Right hindlimb (tissue), 1 donor: ENCODE data around the gene MS4A4E.
"Not testable (repeated sequence)": the region's sequence is repeated elsewhere in the genome, so short reads cannot be mapped to it uniquely, and the experiment has no call there.

Source experiments
- DNase-seq: peaks from one replicate; pipeline ENCODE4 v3.0.0-alpha.2; 2018

Gene MS4A4E

DNA sequence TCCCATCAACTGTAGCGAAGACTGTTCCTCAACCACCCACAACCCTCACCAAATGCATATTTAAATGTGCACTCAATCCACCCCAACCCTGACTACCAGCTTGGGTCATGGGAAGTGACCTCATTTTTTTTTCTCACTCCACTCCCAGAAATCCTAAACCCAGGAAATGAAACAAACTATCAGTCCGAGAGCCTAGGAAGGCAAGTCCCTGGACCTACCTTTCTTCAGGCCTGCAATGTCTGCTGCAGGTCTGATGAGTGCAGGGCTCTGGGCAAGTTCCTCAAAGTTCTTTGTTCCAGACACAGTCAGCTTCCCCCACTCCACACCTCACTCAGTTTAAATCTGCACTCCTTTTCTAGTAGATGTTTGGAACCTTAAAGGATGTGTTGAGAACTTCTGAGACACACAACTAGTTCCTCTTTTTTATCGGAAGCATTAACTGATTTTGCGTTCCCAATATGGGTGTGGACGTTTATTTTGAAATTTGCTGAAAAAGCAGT lies at the start of gene MS4A4E:
Gene MS4A4E, minus strand, starts transcription at position 398 of the 500 bp plus-strand sequence. CDS start 13,082 bp downstream, outside the sequence.
- DNase-seq = no peak

DNA sequence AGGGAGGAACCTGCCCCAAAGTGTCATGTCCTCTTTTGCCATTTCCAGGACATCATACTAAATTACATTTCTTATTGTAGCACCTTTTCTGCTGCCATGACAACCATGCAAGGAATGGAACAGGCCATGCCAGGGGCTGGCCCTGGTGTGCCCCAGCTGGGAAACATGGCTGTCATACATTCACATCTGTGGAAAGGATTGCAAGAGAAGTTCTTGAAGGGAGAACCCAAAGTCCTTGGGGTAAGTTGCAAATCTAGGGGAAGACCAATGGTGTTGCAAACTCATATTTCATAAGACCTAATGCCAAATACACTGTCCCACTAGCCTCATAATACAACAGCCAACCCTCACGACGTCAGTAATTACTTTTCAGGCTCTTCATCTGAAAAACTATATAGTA lies 49.2 kb upstream of the MS4A4E start:
- DNase-seq = no peak

DNA sequence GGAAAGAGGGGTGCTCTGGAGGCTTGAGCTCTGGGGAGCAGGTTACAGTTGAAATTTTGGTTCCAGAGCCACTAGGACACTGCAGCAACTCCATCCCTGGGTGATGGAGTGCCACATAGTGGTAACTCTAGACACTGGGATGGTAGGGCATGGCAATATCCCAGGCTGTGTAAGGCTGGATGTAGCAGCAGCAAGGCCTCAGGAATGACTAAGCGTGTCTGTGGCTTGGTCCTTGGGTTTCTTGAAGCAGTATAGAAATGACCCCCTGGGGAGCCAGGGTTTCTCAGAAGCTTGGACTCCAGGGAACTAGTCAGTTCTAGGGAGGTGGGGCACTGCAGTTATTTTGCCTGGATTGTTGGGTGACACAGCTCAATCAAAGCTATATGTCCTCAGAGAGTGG lies 45.6 kb upstream of the MS4A4E start:
- DNase-seq = no peak

- not testable (repeated sequence) for DNase-seq
These were observed 42.6 kb upstream of the MS4A4E start for GRCh38 chr11:60285411-60286126.

DNA sequence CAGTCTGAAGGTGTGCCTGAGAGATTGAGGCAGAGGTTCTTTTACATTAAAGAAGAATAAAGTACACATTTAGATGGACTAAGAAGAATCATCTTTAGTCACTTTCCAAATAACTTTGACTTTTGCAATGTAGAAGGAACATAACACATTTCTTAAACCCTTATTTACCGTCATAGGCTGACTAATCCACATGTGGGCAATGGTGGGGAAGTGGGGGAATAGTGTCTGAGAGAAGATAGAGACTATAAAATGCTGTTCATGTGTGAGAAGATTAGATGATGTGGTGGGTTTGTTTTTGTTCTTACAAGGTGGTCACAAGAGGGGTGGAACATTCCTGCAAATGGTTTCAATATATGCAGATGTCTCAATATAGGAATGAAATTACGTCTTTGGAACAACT lies 39.3 kb upstream of the MS4A4E start:
- DNase-seq = no peak

DNA sequence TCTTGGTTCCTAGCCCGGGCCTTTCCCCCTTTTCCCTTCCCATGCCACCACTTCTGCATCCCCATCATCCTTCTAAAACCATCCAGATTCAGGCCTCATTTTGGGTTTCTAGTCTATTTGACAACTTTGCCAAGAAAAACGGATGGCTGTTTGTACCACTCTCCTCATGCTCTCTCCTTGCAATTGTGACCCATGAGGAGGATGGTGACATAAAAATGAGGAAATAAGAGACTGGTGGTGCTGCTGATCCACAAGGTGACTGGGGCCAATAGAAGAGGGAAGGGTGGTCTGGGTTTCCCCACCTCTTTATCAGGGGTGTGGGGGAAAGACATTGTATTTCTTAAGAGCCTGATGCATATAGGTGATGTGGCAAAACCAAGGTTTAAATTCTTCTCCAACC lies 38.5 kb upstream of the MS4A4E start:
- no peak for DNase-seq

DNA sequence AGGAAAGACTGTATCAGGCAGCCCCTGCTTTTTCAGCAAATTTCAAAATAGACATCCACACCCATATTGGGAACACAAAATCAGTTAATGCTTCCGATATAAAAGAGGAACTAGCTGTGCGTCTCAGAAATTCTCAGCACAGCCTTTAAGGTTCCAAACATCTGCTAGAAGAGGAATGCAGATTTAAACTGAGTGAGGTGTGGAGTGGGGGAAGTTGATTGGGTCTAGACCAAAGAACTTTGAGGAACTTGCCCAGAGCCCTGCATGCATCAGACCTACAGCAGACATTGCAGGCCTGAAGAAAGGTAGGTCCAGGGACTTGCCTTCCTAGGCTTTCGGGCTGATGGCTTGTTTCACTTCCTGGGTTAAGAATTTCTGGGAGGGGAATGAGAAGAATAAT lies 37.5 kb upstream of the MS4A4E start, which contains the start of gene MS4A4A:
Gene MS4A4A, plus strand, starts transcription at position 255 of the 400 bp plus-strand sequence. Its CDS starts 10 bp downstream, at position 265.
- no peak for DNase-seq

DNA sequence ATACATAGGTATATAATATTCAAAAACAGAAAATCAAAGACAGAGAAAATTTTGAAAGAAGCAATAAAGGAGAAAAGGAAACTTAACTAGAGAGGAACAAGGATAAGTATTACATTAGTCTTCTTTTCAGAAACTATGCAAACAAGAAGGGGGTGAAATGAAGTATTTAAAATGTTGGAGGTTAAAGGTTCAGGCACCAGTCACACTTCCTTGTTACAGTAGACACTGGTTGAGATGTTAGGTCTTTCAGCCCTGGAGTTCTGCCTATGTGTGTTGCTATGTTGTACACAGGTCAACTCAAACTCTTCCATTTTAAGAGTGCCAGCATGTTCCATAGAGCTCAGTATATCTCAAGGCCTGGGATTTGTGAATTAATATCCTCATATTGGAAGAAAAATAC lies 31.5 kb upstream of the MS4A4E start:
- DNase-seq = no peak

DNA sequence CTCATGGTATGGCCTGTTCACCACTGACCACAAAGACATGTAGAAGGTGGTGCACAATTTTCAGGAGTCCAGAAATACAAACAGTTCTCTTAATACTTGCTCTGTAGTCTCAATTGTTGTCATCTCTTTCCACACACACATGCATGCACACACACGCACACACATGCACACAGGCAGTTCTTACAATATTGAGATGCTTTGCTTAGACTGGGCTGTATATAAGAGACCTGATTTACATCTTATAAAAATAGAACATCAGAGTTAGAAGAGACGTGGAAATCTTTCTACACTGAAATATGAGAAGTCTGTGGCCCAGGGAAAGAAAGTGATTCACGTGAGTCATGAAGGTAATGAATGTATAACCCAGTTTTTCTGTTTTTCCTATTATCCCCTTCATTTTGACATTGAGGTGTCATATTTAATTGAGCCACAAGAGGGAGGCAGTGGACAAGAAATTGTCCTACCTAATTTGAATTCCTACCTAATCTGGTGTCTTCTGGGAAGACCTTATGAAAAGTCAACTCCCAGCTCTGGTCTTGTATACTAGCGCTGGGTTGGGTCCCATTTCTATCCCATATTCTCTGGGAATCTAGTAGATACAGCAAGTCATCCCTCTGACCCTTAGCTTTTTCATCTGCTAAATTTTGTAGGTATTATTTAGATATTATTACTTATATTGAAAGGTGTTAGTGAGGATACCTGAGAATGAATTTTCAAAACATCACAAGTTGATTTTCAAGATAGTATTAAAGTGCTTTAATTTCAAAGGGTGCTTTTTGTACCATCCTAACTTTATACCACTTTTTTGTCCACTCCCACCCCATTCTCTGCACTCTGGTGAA lies 22.7 kb upstream of the MS4A4E start:
- no peak for DNase-seq

DNA sequence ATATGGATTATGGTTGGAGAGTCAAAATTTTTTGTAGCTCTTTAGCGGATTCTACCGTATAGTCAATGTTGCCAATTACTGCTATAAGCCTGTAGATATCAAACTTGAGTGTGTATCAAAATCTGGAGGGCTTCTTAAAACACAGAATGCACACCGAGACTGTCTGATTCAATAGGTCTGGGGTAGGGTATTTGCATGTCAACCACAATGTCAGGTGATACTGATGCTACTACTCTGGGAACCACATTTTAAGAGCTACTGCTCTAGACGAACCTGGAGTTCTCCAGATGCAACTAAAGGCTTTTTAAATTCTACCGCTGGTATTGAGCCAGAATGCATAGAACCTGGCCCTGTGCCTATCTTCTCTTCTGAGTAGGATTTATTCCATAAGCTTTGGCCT lies 21.7 kb upstream of the MS4A4E start:
- DNase-seq = no peak

DNA sequence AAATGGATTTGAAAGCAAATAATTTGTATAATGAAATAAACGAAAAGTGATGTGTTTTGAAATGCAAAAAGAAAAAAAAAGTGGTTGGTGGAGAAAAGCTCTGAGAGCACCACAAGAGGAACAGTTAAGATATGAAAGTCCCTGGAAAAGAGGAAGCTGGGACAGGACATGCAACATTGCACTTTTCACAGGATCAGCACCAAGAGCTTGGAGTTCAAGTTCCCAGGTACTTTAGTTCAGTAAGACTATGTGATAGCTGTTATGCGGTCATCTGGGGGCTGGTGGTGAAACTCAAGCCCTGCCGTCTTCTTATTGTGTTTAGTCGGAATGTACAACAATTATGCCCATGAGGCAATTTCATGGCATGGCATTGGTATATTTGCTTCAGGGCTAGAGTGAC lies 20.5 kb upstream of the MS4A4E start:
- no peak for DNase-seq

- no peak for DNase-seq
These were observed 18.1 kb upstream of the MS4A4E start for GRCh38 chr11:60261014-60261413.

DNA sequence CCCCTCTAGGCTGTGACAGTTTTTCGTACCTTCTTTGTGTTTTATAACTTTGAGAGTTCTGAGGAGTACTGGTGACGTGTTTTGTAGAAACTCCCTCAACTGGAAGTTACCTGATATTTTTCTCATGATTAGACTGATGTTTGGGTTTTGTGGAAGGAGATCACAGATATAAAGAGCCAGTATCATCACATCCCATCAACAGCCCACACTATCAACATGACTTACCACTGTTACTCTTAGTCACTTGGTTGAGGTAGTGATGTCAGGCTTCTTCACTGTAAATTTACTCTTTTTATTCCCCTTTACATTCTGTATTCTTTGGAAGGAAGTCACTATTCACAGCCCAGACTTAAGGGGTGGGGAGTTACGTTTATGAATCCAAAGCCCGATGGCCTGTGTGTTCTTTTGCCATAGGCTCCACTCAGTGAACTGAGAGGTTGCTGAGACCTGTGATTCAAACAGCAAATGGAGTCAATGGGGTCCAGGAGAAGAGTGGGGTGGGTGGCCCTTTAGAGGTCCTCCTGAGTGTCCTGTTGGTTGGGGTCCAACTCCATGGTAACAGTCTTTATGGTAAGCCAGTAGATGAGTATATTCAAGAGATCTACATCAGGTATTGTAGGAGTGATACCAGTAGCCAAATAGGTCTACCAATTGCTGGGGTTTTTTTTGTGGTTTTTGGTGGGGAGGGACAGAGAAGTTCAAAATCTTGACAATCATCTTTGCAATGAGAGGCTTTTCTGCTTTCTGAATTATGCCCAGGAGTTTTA lies 15.2 kb upstream of the MS4A4E start:
- DNase-seq = no peak

GRCh38 chr11:60252213-60253108 lies 9.5 kb upstream of the MS4A4E start:
- no peak for DNase-seq

GRCh38 chr11:60251485-60252212 lies 8.7 kb upstream of the MS4A4E start:
- no peak for DNase-seq

DNA sequence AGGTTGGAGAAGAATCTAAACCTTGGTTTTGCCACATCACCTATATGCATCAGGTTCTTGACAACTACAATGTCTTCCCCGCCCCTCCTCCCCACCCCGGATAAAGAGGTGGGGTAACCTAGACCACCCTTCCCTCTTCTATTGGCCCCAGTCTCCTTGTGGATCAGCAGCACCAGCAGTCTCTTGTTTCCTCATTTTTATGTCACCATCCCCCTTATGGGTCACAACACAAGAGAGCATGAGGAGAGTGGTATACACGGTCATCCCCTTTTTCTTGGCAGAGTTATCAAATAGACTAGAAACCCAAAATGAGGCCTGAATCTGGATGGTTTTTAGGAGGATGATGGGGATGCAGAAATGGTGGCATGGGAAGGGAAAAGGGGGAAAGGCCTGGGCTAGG lies 1.2 kb downstream of the MS4A4E start:
- no peak for DNase-seq

DNA sequence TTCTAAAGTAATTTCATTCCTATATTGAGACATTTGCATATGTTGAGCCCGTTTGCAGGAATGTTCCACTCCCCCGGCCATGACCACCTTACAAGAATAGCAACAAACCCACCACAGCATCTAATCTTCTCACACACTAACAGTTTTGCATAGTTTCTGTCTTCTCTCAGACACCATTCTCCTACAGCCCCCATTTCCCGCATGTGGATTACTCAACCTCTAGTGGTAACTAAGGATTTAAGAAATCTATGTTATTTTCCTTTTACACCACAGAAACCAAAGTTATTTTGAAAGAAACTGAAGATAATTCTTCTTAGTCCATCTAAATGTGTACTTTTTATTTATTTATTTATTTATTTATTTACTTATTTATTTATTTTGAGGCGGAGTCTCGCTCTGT lies 2.3 kb downstream of the MS4A4E start:
- DNase-seq = no peak

DNA sequence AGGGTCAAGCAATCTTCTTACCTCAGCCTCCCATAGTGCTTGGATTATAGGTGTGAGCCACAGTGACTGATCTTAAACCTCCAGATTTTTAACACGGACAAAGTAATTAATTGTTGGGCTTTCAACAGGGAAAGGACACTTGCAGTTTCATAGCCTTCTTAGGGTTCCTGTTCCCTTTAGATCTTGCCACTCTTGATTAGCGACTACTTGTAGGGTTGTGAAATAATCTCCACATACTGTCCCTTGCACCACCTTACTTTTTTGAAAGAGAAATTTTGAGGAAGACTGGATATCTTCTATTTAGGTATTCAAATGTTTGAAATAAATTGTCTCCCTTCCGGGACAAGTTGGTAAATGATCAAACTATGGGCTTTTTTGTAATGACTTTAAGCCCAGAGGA lies 7.6 kb downstream of the MS4A4E start:
- DNase-seq = no peak

DNA sequence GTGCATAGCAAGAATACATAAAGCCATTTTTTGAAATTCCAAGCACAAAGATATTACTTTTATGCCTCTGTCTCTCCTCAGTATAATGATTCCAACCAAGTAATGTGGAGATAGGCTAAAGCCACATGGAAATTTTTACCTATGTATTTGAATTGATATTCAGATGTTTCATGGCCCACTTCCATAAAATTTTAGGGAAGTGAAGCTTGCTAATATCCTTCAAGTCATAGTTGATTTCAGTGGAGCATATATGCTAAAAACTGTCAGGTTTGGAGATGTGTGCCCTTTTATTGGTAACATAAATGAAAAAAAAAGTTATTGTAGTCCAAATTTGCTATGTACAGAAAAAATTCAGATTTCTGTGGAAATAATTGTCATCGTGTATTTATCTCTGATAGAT lies 12.3 kb downstream of the MS4A4E start:
- no peak for DNase-seq

DNA sequence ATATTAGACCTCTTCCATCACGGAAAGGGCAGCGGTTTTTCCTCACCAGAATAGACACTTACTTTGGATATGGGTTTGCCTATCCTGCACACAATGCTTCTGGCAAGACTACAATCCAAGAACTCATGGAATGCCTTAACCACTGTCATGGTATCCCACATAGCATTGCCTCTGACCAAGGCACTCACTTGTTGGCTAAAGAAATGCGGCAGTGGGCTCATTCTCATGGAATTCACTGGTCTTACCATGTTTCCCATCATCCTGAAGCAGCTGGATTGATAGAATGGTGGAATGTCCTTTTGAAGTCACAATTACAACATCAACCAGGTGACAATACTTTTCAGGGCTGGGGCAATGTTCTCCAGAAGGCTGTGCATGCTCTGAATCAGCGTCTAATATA lies 20.8 kb downstream of the MS4A4E start:
- DNase-seq = no peak

DNA sequence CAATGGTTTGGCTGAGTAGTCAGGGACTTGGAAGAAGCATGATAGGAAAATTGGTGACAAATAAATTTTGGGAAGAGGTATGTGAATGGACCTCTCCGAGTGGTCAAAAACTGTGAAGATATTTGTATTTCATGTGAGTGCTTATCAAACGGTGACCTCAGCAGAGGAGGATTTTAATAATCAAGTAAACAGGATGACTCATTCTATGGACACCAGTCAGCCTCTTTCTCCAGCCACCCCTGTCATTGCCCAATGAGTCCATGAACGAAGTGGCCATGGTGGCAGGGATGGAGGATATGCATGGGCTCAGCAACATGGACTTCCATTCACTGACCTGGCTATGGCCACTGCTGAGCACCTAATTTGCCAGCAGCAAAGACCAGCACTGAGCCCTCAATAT lies 21.2 kb downstream of the MS4A4E start:
- no peak for DNase-seq
